ENCODE data around the gene TACC2.

DNA sequence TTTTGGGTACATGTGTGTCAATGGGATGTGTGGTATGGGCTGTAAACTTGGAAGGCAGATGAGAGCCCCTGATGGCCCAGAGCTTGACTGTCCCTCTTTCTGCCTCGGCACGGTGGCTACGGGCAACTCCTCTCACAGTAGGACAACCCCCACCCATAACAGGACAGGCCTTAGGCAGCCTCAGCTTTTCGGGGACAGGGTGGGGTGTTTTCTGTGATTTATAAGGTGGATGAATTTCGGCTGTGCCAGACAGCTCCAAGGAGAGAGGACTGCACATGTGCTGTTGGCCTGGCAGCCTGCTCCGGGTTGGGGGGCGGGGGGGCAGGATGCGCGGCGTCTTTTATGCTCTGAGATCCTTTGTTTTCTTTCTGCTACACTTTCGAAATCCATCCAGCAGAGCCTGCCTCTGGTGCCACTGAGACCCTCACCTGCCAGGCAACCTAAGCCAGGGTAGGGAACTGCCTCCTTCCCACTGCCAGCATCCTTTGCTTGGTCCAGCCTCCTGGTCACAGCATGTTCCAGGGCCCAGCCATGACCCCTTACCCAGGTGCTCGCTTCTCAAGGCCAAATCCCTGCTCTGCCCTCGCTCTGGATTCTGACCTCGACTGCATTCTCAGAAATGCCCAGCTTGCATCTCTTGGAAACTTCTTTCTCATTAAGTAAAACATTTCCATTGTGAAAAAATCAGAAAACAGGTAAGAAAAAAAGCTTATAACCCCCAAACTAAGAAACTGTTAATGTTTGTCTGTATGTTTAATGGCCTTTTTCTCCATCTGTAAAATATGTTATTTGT lies 266.7 kb downstream of the TACC2 start:
- TF ChIP-seq, protein P1, sequence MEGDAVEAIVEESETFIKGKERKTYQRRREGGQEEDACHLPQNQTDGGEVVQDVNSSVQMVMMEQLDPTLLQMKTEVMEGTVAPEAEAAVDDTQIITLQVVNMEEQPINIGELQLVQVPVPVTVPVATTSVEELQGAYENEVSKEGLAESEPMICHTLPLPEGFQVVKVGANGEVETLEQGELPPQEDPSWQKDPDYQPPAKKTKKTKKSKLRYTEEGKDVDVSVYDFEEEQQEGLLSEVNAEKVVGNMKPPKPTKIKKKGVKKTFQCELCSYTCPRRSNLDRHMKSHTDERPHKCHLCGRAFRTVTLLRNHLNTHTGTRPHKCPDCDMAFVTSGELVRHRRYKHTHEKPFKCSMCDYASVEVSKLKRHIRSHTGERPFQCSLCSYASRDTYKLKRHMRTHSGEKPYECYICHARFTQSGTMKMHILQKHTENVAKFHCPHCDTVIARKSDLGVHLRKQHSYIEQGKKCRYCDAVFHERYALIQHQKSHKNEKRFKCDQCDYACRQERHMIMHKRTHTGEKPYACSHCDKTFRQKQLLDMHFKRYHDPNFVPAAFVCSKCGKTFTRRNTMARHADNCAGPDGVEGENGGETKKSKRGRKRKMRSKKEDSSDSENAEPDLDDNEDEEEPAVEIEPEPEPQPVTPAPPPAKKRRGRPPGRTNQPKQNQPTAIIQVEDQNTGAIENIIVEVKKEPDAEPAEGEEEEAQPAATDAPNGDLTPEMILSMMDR (IDR thresholded peaks at IDR 0.05) = no peak
- TF ChIP-seq POLR2A (IDR thresholded peaks at IDR 0.05) (no peak), POLR2AphosphoS5 (IDR thresholded peaks at IDR 0.05; ENCODE audit: insufficient read depth in 1 of 2, low read depth in 1 of 2) (no peak)

All from vagina (tissue), 2 donors.